Fibroblast of skin of back (primary cell): ENCODE measurements around the gene SLC6A11.

Source experiments
- DNase-seq: peaks from one replicate; pipeline ENCODE4 v3.0.0-alpha.2; 2013

The SLC6A11 gene

GRCh38 chr3:10790713-10791112 is 25.3 kb upstream of the SLC6A11 start:
- DNase-seq, result no peak

GRCh38 chr3:10792208-10792607 is 23.8 kb upstream of the SLC6A11 start:
- DNase-seq, result no peak

GRCh38 chr3:10798600-10799367 is 17.2 kb upstream of the SLC6A11 start:
- no peak for DNase-seq

GRCh38 chr3:10804183-10804648 is 11.8 kb upstream of the SLC6A11 start:
- no peak for DNase-seq

- DNase-seq, result no peak
These were observed 10.0 kb upstream of the SLC6A11 start for GRCh38 chr3:10806006-10806405.

GRCh38 chr3:10808130-10808735 is 7.8 kb upstream of the SLC6A11 start:
- DNase-seq, result no peak

GRCh38 chr3:10808974-10809373 is 7.1 kb upstream of the SLC6A11 start:
- DNase-seq, result no peak

- DNase-seq, result no peak
These were observed 5.7 kb upstream of the SLC6A11 start for GRCh38 chr3:10810376-10810775.

GRCh38 chr3:10813425-10813824 is 2.6 kb upstream of the SLC6A11 start:
- DNase-seq, result no peak

- no peak for DNase-seq
These were observed 1.4 kb upstream of the SLC6A11 start for GRCh38 chr3:10814623-10815022.

GRCh38 chr3:10815487-10815886 is 541 bp upstream of the SLC6A11 start:
- DNase-seq, result no peak

GRCh38 chr3:10816863-10817253 is 830 bp downstream of the SLC6A11 start:
- no peak for DNase-seq

- no peak for DNase-seq
These were observed 1.5 kb downstream of the SLC6A11 start for GRCh38 chr3:10817506-10817905.

GRCh38 chr3:10822055-10822454 is 6.0 kb downstream of the SLC6A11 start:
- DNase-seq, result no peak

- no peak for DNase-seq
These were observed 6.9 kb downstream of the SLC6A11 start for GRCh38 chr3:10822708-10823515.

- DNase-seq, result no peak
These were observed 7.4 kb downstream of the SLC6A11 start for GRCh38 chr3:10823516-10823818.

GRCh38 chr3:10824468-10824867 is 8.4 kb downstream of the SLC6A11 start:
- no peak for DNase-seq

- DNase-seq, result no peak
These were observed 17.9 kb downstream of the SLC6A11 start for GRCh38 chr3:10833855-10834414.

GRCh38 chr3:10834951-10835350 is 18.9 kb downstream of the SLC6A11 start:
- no peak for DNase-seq

GRCh38 chr3:10835406-10835805 is 19.4 kb downstream of the SLC6A11 start:
- no peak for DNase-seq

- DNase-seq, result no peak
These were observed 20.6 kb downstream of the SLC6A11 start for GRCh38 chr3:10836676-10837075.

GRCh38 chr3:10837849-10838248 is 21.8 kb downstream of the SLC6A11 start:
- no peak for DNase-seq

- no peak for DNase-seq
These were observed 23.1 kb downstream of the SLC6A11 start for GRCh38 chr3:10839167-10839566.
